Loucy (cell line): ENCODE results near the gene BCAS3.
"Not testable (repeated sequence)": the region's sequence is repeated elsewhere in the genome, so short reads cannot be mapped to it uniquely, and the experiment has no call there.

Experiments
- H2AFZ ChIP-seq: fragments of 200-600 bp; sonication (generic); 2 replicates; pipeline ENCODE4 v1.6.0; 2016; ENCODE audit warnings: antibody characterized with exemption, mild to moderate bottlenecking, low read length, moderate library complexity
- H3F3A ChIP-seq: fragments of 200-600 bp; 2 replicates; pipeline ENCODE4 v1.6.0; 2016; ENCODE audit warnings: antibody characterized with exemption, low read depth, mild to moderate bottlenecking
- H3K27me3 ChIP-seq: fragments of 200-600 bp; sonication (generic); 2 replicates; pipeline ENCODE4 v1.6.1; 2014; ENCODE audit warnings: low read length, mild to moderate bottlenecking; ENCODE audit not compliant: insufficient read depth, poor library complexity, severe bottlenecking
- H3K36me3 ChIP-seq: fragments of 200-600 bp; sonication (generic); 2 replicates; pipeline ENCODE4 v1.6.1; 2016; ENCODE audit warnings: low read length; ENCODE audit not compliant: insufficient read depth
- H3K4me1 ChIP-seq: fragments of 200-600 bp; sonication (generic); 2 replicates; pipeline ENCODE4 v1.5.1; 2014; ENCODE audit warnings: low read length, mild to moderate bottlenecking; ENCODE audit not compliant: insufficient read depth, poor library complexity, severe bottlenecking
- H3K4me2 ChIP-seq: fragments of 200-600 bp; sonication (generic); 2 replicates; pipeline ENCODE4 v1.6.0; 2014; ENCODE audit warnings: antibody characterized with exemption, low read length, low read depth, mild to moderate bottlenecking; ENCODE audit not compliant: poor library complexity, severe bottlenecking
- H3K4me3 ChIP-seq: fragments of 200-600 bp; sonication (generic); 2 replicates; pipeline ENCODE4 v1.5.1; 2014; ENCODE audit warnings: low read length, mild to moderate bottlenecking, mixed read lengths; ENCODE audit not compliant: poor library complexity, severe bottlenecking
- H3K79me2 ChIP-seq: fragments of 200-600 bp; sonication (generic); 2 replicates; pipeline ENCODE4 v1.6.1; 2014; ENCODE audit warnings: low read length; ENCODE audit not compliant: insufficient read depth
- H3K9ac ChIP-seq: fragments of 200-600 bp; sonication (generic); 2 replicates; pipeline ENCODE4 v1.6.0; 2014; ENCODE audit warnings: mild to moderate bottlenecking, low read depth, low read length, moderate library complexity; ENCODE audit not compliant: poor library complexity, severe bottlenecking
- H3K9me2 ChIP-seq: fragments of 200-600 bp; sonication (generic); replicated peaks from 2 replicates; pipeline ENCODE4 v1.6.1; 2016; ENCODE audit warnings: low read depth, low read length, mixed read lengths
- H3K9me3 ChIP-seq: fragments of 200-600 bp; sonication (generic); 2 replicates; pipeline ENCODE4 v1.6.1; 2014; ENCODE audit warnings: mild to moderate bottlenecking, antibody characterized with exemption, low read length, low read depth; ENCODE audit not compliant: insufficient read depth
- H4K20me1 ChIP-seq: fragments of 200-600 bp; sonication (generic); 2 replicates; pipeline ENCODE4 v1.6.0; 2014; ENCODE audit warnings: antibody characterized with exemption, low read length, mild to moderate bottlenecking; ENCODE audit not compliant: insufficient read depth, poor library complexity, severe bottlenecking
- EZH2phosphoT487 ChIP-seq: fragments of 200-600 bp; IDR thresholded peaks from 2 replicates; pipeline ENCODE4 v1.6.1; 2018; ENCODE audit warnings: antibody characterized with exemption, mild to moderate bottlenecking, moderate library complexity, borderline replicate concordance
- TF ChIP-seq, protein P1 (sequence below): fragments of 200-600 bp; sonication (generic); conservative IDR thresholded peaks from 2 replicates; pipeline ENCODE4 v1.5.1; 2014; ENCODE audit warnings: mild to moderate bottlenecking, antibody characterized with exemption, low read length

BCAS3 gene

DNA sequence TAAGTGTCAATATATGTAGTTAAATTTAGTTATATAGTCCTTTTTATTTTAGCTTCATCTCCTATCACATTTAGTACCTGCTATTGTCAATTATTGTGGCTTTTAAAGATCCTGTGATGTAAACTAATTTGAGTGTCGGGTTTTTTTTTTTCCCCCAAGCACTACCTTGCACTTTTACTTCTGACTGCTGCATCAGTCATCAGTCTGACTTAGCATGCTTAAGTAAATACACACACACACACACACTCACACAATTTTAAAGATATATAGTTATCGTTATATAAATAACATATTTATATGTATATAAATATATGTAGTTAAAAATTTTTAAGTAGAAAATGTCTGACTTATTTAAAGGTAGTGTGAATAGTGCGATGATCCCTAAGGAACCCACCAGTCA, 127.2 kb downstream of the BCAS3 start:
- Histone ChIP-seq H3K27me3 (no peaks in the 10 kb centered on the region), H4K20me1 (no peaks in the 10 kb centered on the region), H3K9ac (no peak overlapping the region), H3K36me3 (no peaks in the 10 kb centered on the region), H3K9me3 (no peaks in the 10 kb centered on the region), H3K79me2 (no peaks in the 10 kb centered on the region), H2AFZ (no peak overlapping the region), H3K9me2 (no peaks in the 10 kb centered on the region), H3F3A (no peaks in the 10 kb centered on the region), H3K4me3 (no peak overlapping the region), H3K4me2 (no peak overlapping the region), H3K4me1 (no peaks in the 10 kb centered on the region)
- TF ChIP-seq, protein P1, sequence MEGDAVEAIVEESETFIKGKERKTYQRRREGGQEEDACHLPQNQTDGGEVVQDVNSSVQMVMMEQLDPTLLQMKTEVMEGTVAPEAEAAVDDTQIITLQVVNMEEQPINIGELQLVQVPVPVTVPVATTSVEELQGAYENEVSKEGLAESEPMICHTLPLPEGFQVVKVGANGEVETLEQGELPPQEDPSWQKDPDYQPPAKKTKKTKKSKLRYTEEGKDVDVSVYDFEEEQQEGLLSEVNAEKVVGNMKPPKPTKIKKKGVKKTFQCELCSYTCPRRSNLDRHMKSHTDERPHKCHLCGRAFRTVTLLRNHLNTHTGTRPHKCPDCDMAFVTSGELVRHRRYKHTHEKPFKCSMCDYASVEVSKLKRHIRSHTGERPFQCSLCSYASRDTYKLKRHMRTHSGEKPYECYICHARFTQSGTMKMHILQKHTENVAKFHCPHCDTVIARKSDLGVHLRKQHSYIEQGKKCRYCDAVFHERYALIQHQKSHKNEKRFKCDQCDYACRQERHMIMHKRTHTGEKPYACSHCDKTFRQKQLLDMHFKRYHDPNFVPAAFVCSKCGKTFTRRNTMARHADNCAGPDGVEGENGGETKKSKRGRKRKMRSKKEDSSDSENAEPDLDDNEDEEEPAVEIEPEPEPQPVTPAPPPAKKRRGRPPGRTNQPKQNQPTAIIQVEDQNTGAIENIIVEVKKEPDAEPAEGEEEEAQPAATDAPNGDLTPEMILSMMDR = no peak
- no peak for TF ChIP-seq EZH2phosphoT487

DNA sequence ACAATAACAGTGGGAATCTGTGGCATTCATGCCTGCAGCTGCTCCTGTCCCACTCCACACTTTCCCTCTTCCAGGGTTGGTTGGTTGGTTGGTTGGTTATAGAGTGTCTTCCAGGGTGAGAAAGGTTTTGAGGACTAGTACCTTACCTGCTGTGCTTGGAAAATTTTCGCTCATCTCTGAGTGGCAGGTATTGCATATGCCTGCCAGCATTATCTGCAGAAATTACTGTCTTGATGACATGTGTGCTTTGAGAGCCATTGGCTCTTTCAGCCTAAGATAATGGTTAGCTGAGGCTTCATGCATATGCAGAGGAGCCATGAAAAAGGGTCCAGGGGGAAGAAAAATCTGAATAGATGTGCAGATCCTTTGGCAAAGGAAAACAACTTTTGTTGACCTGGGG, 131.8 kb downstream of the BCAS3 start:
- Histone ChIP-seq H3F3A (no peaks in the 10 kb centered on the region), H3K27me3 (no peaks in the 10 kb centered on the region), H4K20me1 (no peaks in the 10 kb centered on the region), H3K36me3 (peaks cover 6% of the 10 kb centered on the region; the same call in 1 of the 2 replicates), H3K9me2 (no peaks in the 10 kb centered on the region), H3K4me2 (no peak overlapping the region), H3K9ac (no peak overlapping the region), H2AFZ (no peak overlapping the region), H3K79me2 (no peaks in the 10 kb centered on the region), H3K4me3 (no peak overlapping the region), H3K4me1 (no peaks in the 10 kb centered on the region), H3K9me3 (no peaks in the 10 kb centered on the region; the same call in 1 of the 2 replicates)
- TF ChIP-seq, protein P1 = no peak
- TF ChIP-seq EZH2phosphoT487 = no peak

DNA sequence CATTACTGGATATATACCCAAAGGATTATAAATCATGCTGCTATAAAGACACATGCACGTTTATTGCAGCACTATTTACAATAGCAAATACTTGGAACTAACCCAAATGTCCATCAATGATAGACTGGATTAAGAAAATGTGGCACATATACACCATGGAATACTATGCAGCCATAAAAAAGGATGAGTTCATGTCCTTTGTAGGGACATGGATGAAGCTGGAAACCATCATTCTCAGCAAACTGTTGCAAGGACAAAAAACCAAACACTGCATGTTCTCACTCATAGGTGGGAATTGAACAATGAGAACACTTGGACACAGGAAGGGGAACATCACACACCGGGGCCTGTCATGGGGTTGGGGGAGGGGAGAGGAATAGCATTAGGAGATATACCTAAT, 137.3 kb downstream of the BCAS3 start:
- not testable (repeated sequence) for H3K4me1 ChIP-seq, H3K36me3 ChIP-seq, H4K20me1 ChIP-seq, H3K79me2 ChIP-seq, H3K4me2 ChIP-seq, H3K27me3 ChIP-seq, H3K9me2 ChIP-seq, H3K4me3 ChIP-seq, H2AFZ ChIP-seq, H3K9ac ChIP-seq, H3F3A ChIP-seq, H3K9me3 ChIP-seq

DNA sequence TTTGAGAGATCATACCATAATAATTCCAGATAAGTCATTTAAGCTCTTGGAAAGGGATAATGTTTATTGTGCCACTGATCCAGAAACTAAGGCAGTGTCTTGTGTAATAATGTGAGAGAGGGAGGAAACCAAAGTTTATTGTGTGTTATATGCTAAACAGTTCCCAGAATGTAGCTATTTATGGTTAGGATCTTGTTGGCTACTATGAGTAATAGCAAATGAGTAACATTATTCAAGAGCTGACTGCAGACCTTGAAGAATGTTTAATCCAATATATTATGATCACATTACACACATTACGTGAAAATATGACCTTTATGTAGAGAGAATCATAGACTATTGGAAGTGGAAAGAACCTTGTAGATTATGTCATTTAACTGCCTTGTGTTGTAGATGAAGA, 139.5 kb downstream of the BCAS3 start:
- Histone ChIP-seq H3K4me2 (no peak overlapping the region), H3K4me3 (no peak overlapping the region), H3K36me3 (no peaks in the 10 kb centered on the region), H4K20me1 (no peaks in the 10 kb centered on the region), H3K9ac (no peak overlapping the region), H3F3A (no peaks in the 10 kb centered on the region), H3K9me3 (no peaks in the 10 kb centered on the region), H3K4me1 (no peaks in the 10 kb centered on the region), H3K27me3 (no peaks in the 10 kb centered on the region), H3K9me2 (no peaks in the 10 kb centered on the region), H3K79me2 (no peaks in the 10 kb centered on the region), H2AFZ (no peak overlapping the region)
- no peak for TF ChIP-seq EZH2phosphoT487
